HG03354 (cell line): ENCODE data around the gene RHCE.
"Not testable (repeated sequence)": the region's sequence is repeated elsewhere in the genome, so short reads cannot be mapped to it uniquely, and the experiment has no call there.

Experiments used
- ATAC-seq: cut with Tn5 transposase; IDR thresholded peaks from one replicate; pipeline ENCODE4 v1.9.1; 2021; ENCODE audit warnings: mild to moderate bottlenecking; ENCODE audit not compliant: unreplicated experiment, poor library complexity, severe bottlenecking

The RHCE gene

GRCh38 chr1:25405731-25406305 lies 14.8 kb downstream of the RHCE start:
- not testable (repeated sequence) for ATAC-seq

GRCh38 chr1:25402947-25403803 lies 17.4 kb downstream of the RHCE start:
- ATAC-seq, result not testable (repeated sequence)

- ATAC-seq, result not testable (repeated sequence)
Measured at GRCh38 chr1:25398079-25398478, 22.5 kb downstream of the RHCE start.

- ATAC-seq, result not testable (repeated sequence)
Measured at GRCh38 chr1:25397549-25397948, 23.1 kb downstream of the RHCE start.

- no peak for ATAC-seq
Measured at GRCh38 chr1:25392841-25393240, 27.8 kb downstream of the RHCE start.

- ATAC-seq, result not testable (repeated sequence)
Measured at GRCh38 chr1:25389721-25390120, 30.9 kb downstream of the RHCE start.

GRCh38 chr1:25388691-25389090 lies 31.9 kb downstream of the RHCE start:
- not testable (repeated sequence) for ATAC-seq

- not testable (repeated sequence) for ATAC-seq
Measured at GRCh38 chr1:25387096-25387495, 33.5 kb downstream of the RHCE start.

GRCh38 chr1:25383875-25384274 lies 36.8 kb downstream of the RHCE start:
- not testable (repeated sequence) for ATAC-seq

- ATAC-seq, result not testable (repeated sequence)
Measured at GRCh38 chr1:25383090-25383489, 37.5 kb downstream of the RHCE start.

GRCh38 chr1:25382543-25382942 lies 38.1 kb downstream of the RHCE start:
- not testable (repeated sequence) for ATAC-seq

- ATAC-seq, result not testable (repeated sequence)
Measured at GRCh38 chr1:25378367-25378766, 42.3 kb downstream of the RHCE start.

- ATAC-seq, result not testable (repeated sequence)
Measured at GRCh38 chr1:25371757-25372156, 48.9 kb downstream of the RHCE start.

- not testable (repeated sequence) for ATAC-seq
Measured at GRCh38 chr1:25369691-25370271, 50.8 kb downstream of the RHCE start.

GRCh38 chr1:25369241-25369640 lies 51.4 kb downstream of the RHCE start:
- ATAC-seq, result no peak

GRCh38 chr1:25362634-25363559 lies 57.7 kb downstream of the RHCE start:
- ATAC-seq, result not testable (repeated sequence)

GRCh38 chr1:25361901-25362300 lies 58.7 kb downstream of the RHCE start:
- ATAC-seq, result no peak

- no peak for ATAC-seq
Measured at GRCh38 chr1:25360596-25361581, 59.7 kb downstream of the RHCE start.

- ATAC-seq, result no peak
Measured at GRCh38 chr1:25356848-25357247, 63.8 kb downstream of the RHCE start.
